OCI-LY1 (cell line): ENCODE results near the gene ULK4.

Source experiments
- H2AFZ ChIP-seq: fragments of 200-600 bp; sonication (generic), shearing (Covaris generic); 2 replicates; pipeline ENCODE4 v1.6.0; 2014; ENCODE audit warnings: antibody characterized with exemption, mild to moderate bottlenecking, low read length
- H3F3A ChIP-seq: fragments of 200-600 bp; sonication (generic), shearing (Covaris generic); 2 replicates; pipeline ENCODE4 v1.6.0; 2014; ENCODE audit warnings: mild to moderate bottlenecking, antibody characterized with exemption, low read length, moderate library complexity; ENCODE audit not compliant: insufficient read depth
- H3K27ac ChIP-seq: fragments of 200-600 bp; sonication (generic); 2 replicates; pipeline ENCODE4 v1.5.1; 2014; ENCODE audit warnings: low read length, mixed run types, mild to moderate bottlenecking, low read depth; ENCODE audit not compliant: poor library complexity, severe bottlenecking
- H3K27me3 ChIP-seq: fragments of 200-600 bp; sonication (generic); 2 replicates; pipeline ENCODE4 v1.6.0; 2014; ENCODE audit warnings: antibody characterized with exemption, mild to moderate bottlenecking, low read length, moderate library complexity; ENCODE audit not compliant: insufficient read depth
- H3K36me3 ChIP-seq: fragments of 200-600 bp; sonication (generic); 2 replicates; pipeline ENCODE4 v1.6.1; 2014; ENCODE audit warnings: mild to moderate bottlenecking, antibody characterized with exemption, low read length, moderate library complexity, mixed read lengths; ENCODE audit not compliant: insufficient read depth
- H3K4me1 ChIP-seq: fragments of 200-600 bp; sonication (generic); 2 replicates; pipeline ENCODE4 v1.5.1; 2014; ENCODE audit warnings: mild to moderate bottlenecking, low read length, moderate library complexity; ENCODE audit not compliant: insufficient read depth, severe bottlenecking
- H3K4me2 ChIP-seq: fragments of 200-600 bp; sonication (generic), shearing (Covaris generic); 2 replicates; pipeline ENCODE4 v1.6.1; 2014; ENCODE audit warnings: low read length
- H3K4me3 ChIP-seq: fragments of 200-600 bp; sonication (generic); 2 replicates; pipeline ENCODE4 v1.5.1; 2014; ENCODE audit warnings: low read length, low read depth, mild to moderate bottlenecking, mixed read lengths; ENCODE audit not compliant: poor library complexity, severe bottlenecking
- H3K79me2 ChIP-seq: fragments of 200-600 bp; shearing (Covaris generic); 2 replicates; pipeline ENCODE4 v1.6.1; 2016; ENCODE audit warnings: mixed run types, low read length, mixed read lengths; ENCODE audit not compliant: insufficient read depth
- H3K9ac ChIP-seq: fragments of 200-600 bp; sonication (generic), shearing (Covaris generic); 2 replicates; pipeline ENCODE4 v1.6.1; 2014; ENCODE audit warnings: mild to moderate bottlenecking, low read length, mixed read lengths
- H3K9me2 ChIP-seq: fragments of 200-600 bp; sonication (generic), shearing (Covaris generic); 2 replicates; pipeline ENCODE4 v1.6.1; 2014; ENCODE audit warnings: low read depth, mild to moderate bottlenecking, low read length, mixed read lengths
- H3K9me3 ChIP-seq: fragments of 200-600 bp; shearing (Covaris generic); 2 replicates; pipeline ENCODE4 v1.6.1; 2014; ENCODE audit warnings: low read length, mixed read lengths
- H4K20me1 ChIP-seq: fragments of 200-600 bp; sonication (generic), shearing (Covaris generic); 2 replicates; pipeline ENCODE4 v1.6.0; 2016; ENCODE audit warnings: mild to moderate bottlenecking, low read length; ENCODE audit not compliant: insufficient read depth
- CTCF ChIP-seq: fragments of 200-600 bp; sonication (generic), shearing (Covaris generic); IDR thresholded peaks from 2 replicates; pipeline ENCODE4 v1.5.1; 2017; ENCODE audit warnings: mild to moderate bottlenecking, antibody characterized with exemption, low read length, moderate library complexity, mixed read lengths
- EZH2 ChIP-seq: fragments of 200-600 bp; sonication (generic), shearing (Covaris generic); IDR thresholded peaks from 2 replicates; pipeline ENCODE4 v1.8.0; 2017; ENCODE audit warnings: borderline replicate concordance, mixed run types, mild to moderate bottlenecking, antibody characterized with exemption, low read length, moderate library complexity, mixed read lengths

ULK4 gene

GRCh38 chr3:41489231-41489630 lies 472.7 kb downstream of the ULK4 start:
- Histone ChIP-seq H3K27ac (no peak overlapping the region), H3K9me2 (no peaks in the 10 kb centered on the region), H3K36me3 (no peaks in the 10 kb centered on the region), H3K4me1 (no peaks in the 10 kb centered on the region), H3K4me3 (no peak overlapping the region), H3K9ac (no peak overlapping the region), H4K20me1 (no peaks in the 10 kb centered on the region), H3K4me2 (no peak overlapping the region), H3K27me3 (no peaks in the 10 kb centered on the region), H3K79me2 (no peaks in the 10 kb centered on the region), H2AFZ (no peak overlapping the region), H3K9me3 (no peaks in the 10 kb centered on the region), H3F3A (no peaks in the 10 kb centered on the region; the same call in 1 of the 2 replicates)
- TF ChIP-seq CTCF (no peak), EZH2 (no peak)

- no peaks in the 10 kb centered on the region for H4K20me1 ChIP-seq
- H3K36me3 ChIP-seq: no peaks in the 10 kb centered on the region
- H3K4me1 ChIP-seq: no peaks in the 10 kb centered on the region
- H3K79me2 ChIP-seq: no peaks in the 10 kb centered on the region
- H3F3A ChIP-seq: no peaks in the 10 kb centered on the region; the same call in 1 of the 2 replicates
- no peak overlapping the region for H3K4me3 ChIP-seq
- TF ChIP-seq CTCF (no peak), EZH2 (no peak)
- H3K9me3 ChIP-seq: no peaks in the 10 kb centered on the region
- H3K9me2 ChIP-seq: no peaks in the 10 kb centered on the region
- H3K4me2 ChIP-seq: no peak overlapping the region
- no peak overlapping the region for H3K27ac ChIP-seq
- H3K9ac ChIP-seq: no peak overlapping the region
- H2AFZ ChIP-seq: no peak overlapping the region
- H3K27me3 ChIP-seq: no peaks in the 10 kb centered on the region
These were observed 473.4 kb downstream of the ULK4 start for GRCh38 chr3:41488501-41488900.

GRCh38 chr3:41485484-41485883 lies 476.4 kb downstream of the ULK4 start:
- TF ChIP-seq EZH2: no peak
- no peak for TF ChIP-seq CTCF
- no peaks in the 10 kb centered on the region for H3K9me3 ChIP-seq
- H3K4me1 ChIP-seq: no peaks in the 10 kb centered on the region
- H3K27ac ChIP-seq: no peak overlapping the region
- H3K9ac ChIP-seq: no peak overlapping the region
- no peaks in the 10 kb centered on the region for H3K9me2 ChIP-seq
- H2AFZ ChIP-seq: no peak overlapping the region
- no peaks in the 10 kb centered on the region for H3K79me2 ChIP-seq
- no peak overlapping the region for H3K4me2 ChIP-seq
- no peak overlapping the region for H3K4me3 ChIP-seq
- no peaks in the 10 kb centered on the region; the same call in 1 of the 2 replicates for H3F3A ChIP-seq
- no peaks in the 10 kb centered on the region for H3K27me3 ChIP-seq
- H3K36me3 ChIP-seq: no peaks in the 10 kb centered on the region
- H4K20me1 ChIP-seq: no peaks in the 10 kb centered on the region
